NB4 (cell line): ENCODE results near the gene HAO1.

Experiments
- DNase-seq: peaks from one replicate; pipeline ENCODE4 v3.0.0; 2010; ENCODE audit warnings: low read depth
- H3K4me3 ChIP-seq: one replicate; pipeline ENCODE4 v1.5.1; 2011; ENCODE audit warnings: mild to moderate bottlenecking, low read depth, low read length, moderate library complexity
- CTCF ChIP-seq: IDR thresholded peaks from one replicate; pipeline ENCODE4 v1.5.1; 2012; ENCODE audit warnings: low read depth, low read length
- MAX ChIP-seq: IDR thresholded peaks from 2 replicates; pipeline ENCODE4 v1.6.1; 2011; ENCODE audit warnings: low read depth, low read length
- MYC ChIP-seq: IDR thresholded peaks from 2 replicates; pipeline ENCODE4 v1.6.1; 2011; ENCODE audit warnings: low read depth, low read length
- POLR2A ChIP-seq: IDR thresholded peaks from 2 replicates; pipeline ENCODE4 v1.6.1; 2011; ENCODE audit warnings: mild to moderate bottlenecking; ENCODE audit not compliant: insufficient read length; ENCODE audit errors: extremely low read depth

Gene HAO1

GRCh38 chr20:7926323-7926722, 13.9 kb downstream of the HAO1 start:
- TF ChIP-seq CTCF (no peak), MAX (no peak), POLR2A (no peak), MYC (no peak)
- no peak for DNase-seq

GRCh38 chr20:7924692-7925091, 15.6 kb downstream of the HAO1 start:
- H3K4me3 ChIP-seq, result no peak overlapping the region
- peak; percentile 57 for DNase-seq
- TF ChIP-seq MYC (no peak), CTCF (no peak), POLR2A (no peak), MAX (no peak)

More at GRCh38 chr20:7926323-7926722, 13.9 kb downstream of the HAO1 start:
- no peak overlapping the region for H3K4me3 ChIP-seq

GRCh38 chr20:7916648-7917047, 23.6 kb downstream of the HAO1 start:
- H3K4me3 ChIP-seq, result no peak overlapping the region
- TF ChIP-seq MAX, result no peak
- DNase-seq, result no peak

- no peak overlapping the region for H3K4me3 ChIP-seq
- TF ChIP-seq POLR2A (no peak), MYC (no peak), MAX (no peak), CTCF (no peak)
- DNase-seq, result no peak
Measured at GRCh38 chr20:7912551-7912950, 27.7 kb downstream of the HAO1 start.

- no peak for TF ChIP-seq POLR2A
- TF ChIP-seq MYC, result no peak
- no peak for TF ChIP-seq CTCF
- no peak for TF ChIP-seq MAX
- DNase-seq, result no peak
- no peak overlapping the region for H3K4me3 ChIP-seq
Measured at GRCh38 chr20:7911586-7912330, 28.5 kb downstream of the HAO1 start.

DNA sequence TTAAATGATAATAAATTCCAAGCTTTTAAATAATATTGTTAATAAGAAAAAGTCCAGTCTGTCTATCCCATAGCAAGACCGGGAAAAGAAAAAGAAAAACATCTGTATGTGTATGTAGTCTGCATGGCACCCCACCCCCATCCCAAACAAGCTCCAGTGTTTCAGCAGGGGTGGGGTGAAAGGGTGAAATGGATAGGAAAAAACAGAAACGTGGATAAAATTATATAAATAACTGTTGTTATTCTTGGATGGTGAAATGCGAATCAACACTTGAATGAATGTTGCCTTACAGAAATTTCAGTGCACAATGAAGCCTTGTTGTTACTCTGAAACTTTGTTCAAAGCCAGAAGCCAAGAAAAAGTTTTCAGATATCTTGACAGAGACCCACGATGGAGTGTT, 31.4 kb downstream of the HAO1 start:
- TF ChIP-seq MYC (no peak), CTCF (no peak)
- DNase-seq, result no peak
- no peak overlapping the region for H3K4me3 ChIP-seq
